ENCODE results near the gene TMEM174.
A peak's percentile ranks its signal among the peaks of the same experiment; 100 is the strongest.

Gene TMEM174

GRCh38 chr5:73154208-73155006 lies 18.6 kb upstream of the TMEM174 start:
- no peak for DNase-seq

GRCh38 chr5:73155271-73156222 lies 17.4 kb upstream of the TMEM174 start:
- DNase-seq = no peak

- DNase-seq = no peak
Measured at GRCh38 chr5:73157414-73158303, 15.3 kb upstream of the TMEM174 start.

GRCh38 chr5:73158313-73158712 lies 14.7 kb upstream of the TMEM174 start:
- no peak for DNase-seq

GRCh38 chr5:73160239-73160671 lies 12.7 kb upstream of the TMEM174 start:
- DNase-seq = peak; percentile 83

- DNase-seq = peak; percentile 34
Measured at GRCh38 chr5:73170522-73170921, 2.5 kb upstream of the TMEM174 start.

- no peak for DNase-seq
Measured at GRCh38 chr5:73171495-73171894, 1.5 kb upstream of the TMEM174 start.

GRCh38 chr5:73174100-73174815 lies 1.3 kb downstream of the TMEM174 start:
- DNase-seq = no peak

- no peak for DNase-seq
Measured at GRCh38 chr5:73176250-73176649, 3.3 kb downstream of the TMEM174 start.

GRCh38 chr5:73178265-73178664 lies 5.3 kb downstream of the TMEM174 start:
- DNase-seq = no peak

GRCh38 chr5:73179730-73180129 lies 6.7 kb downstream of the TMEM174 start:
- no peak for DNase-seq

- no peak for DNase-seq
Measured at GRCh38 chr5:73180566-73180965, 7.6 kb downstream of the TMEM174 start.

GRCh38 chr5:73182307-73182706 lies 9.3 kb downstream of the TMEM174 start:
- DNase-seq = no peak

GRCh38 chr5:73183000-73183399 lies 10.0 kb downstream of the TMEM174 start:
- DNase-seq = no peak

GRCh38 chr5:73183481-73183891 lies 10.5 kb downstream of the TMEM174 start:
- no peak for DNase-seq

- DNase-seq = no peak
Measured at GRCh38 chr5:73186976-73187375, 14.0 kb downstream of the TMEM174 start.

- DNase-seq = no peak
Measured at GRCh38 chr5:73188764-73189531, 16.0 kb downstream of the TMEM174 start.

- no peak for DNase-seq
Measured at GRCh38 chr5:73189871-73190376, 16.9 kb downstream of the TMEM174 start.

- no peak for DNase-seq
Measured at GRCh38 chr5:73192370-73192769, 19.4 kb downstream of the TMEM174 start.

- no peak for DNase-seq
Measured at GRCh38 chr5:73193592-73193991, 20.6 kb downstream of the TMEM174 start.

- no peak for DNase-seq
Measured at GRCh38 chr5:73196201-73196600, 23.2 kb downstream of the TMEM174 start.

Data from activated CD4-positive, alpha-beta T cell treated with anti-CD3 and anti-CD28 coated beads for 48 hours (primary cell).